SJCRH30 (cell line): ENCODE data around the gene TBX20. TPM values are rescaled to one million over a fixed set of nuclear protein-coding genes. Genes with fewer than 3 reads are reported as not detected.
A peak's percentile ranks its signal among the peaks of the same experiment; 100 is the strongest.

Experiments
- DNase-seq, 2 experiments: peaks; one replicate each; pipeline ENCODE4 v3.0.0-alpha.2; 2015 to 2020
- H3K27ac ChIP-seq: fragments of 250-450 bp; sonication (Bioruptor Pico); 2 replicates; pipeline ENCODE4 v1.5.1; 2020; ENCODE audit warnings: mild to moderate bottlenecking, moderate library complexity
- H3K27me3 ChIP-seq: fragments of 250-450 bp; sonication (Bioruptor Pico); 2 replicates; pipeline ENCODE4 v1.5.1; 2020; ENCODE audit warnings: mild to moderate bottlenecking, moderate library complexity
- H3K36me3 ChIP-seq: fragments of 250-450 bp; sonication (Bioruptor Pico); 2 replicates; pipeline ENCODE4 v1.5.1; 2020; ENCODE audit warnings: mild to moderate bottlenecking, moderate library complexity
- H3K4me1 ChIP-seq: fragments of 250-450 bp; sonication (Bioruptor Pico); 2 replicates; pipeline ENCODE4 v1.5.1; 2020; ENCODE audit warnings: mild to moderate bottlenecking, moderate library complexity
- H3K4me3 ChIP-seq: fragments of 250-450 bp; sonication (Bioruptor Pico); 2 replicates; pipeline ENCODE4 v1.5.1; 2020; ENCODE audit warnings: mild to moderate bottlenecking, moderate library complexity
- H3K9me3 ChIP-seq: fragments of 250-450 bp; sonication (Bioruptor Pico); replicated peaks from 2 replicates; pipeline ENCODE4 v1.5.1; 2020; ENCODE audit warnings: mild to moderate bottlenecking, moderate library complexity
- total RNA-seq: library from RNA; depleted of rRNA; stranded (reverse); fragments of >200 nt; shearing (Covaris generic); gene quantifications from 2 replicates; pipeline ENCODE4 v1.2.3, GENCODE V29; 2014; rRNA removed

TBX20 gene, protein sequence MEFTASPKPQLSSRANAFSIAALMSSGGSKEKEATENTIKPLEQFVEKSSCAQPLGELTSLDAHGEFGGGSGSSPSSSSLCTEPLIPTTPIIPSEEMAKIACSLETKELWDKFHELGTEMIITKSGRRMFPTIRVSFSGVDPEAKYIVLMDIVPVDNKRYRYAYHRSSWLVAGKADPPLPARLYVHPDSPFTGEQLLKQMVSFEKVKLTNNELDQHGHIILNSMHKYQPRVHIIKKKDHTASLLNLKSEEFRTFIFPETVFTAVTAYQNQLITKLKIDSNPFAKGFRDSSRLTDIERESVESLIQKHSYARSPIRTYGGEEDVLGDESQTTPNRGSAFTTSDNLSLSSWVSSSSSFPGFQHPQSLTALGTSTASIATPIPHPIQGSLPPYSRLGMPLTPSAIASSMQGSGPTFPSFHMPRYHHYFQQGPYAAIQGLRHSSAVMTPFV
- total RNA-seq, result 2.0 and 2.6 TPM in 2 replicates

DNA sequence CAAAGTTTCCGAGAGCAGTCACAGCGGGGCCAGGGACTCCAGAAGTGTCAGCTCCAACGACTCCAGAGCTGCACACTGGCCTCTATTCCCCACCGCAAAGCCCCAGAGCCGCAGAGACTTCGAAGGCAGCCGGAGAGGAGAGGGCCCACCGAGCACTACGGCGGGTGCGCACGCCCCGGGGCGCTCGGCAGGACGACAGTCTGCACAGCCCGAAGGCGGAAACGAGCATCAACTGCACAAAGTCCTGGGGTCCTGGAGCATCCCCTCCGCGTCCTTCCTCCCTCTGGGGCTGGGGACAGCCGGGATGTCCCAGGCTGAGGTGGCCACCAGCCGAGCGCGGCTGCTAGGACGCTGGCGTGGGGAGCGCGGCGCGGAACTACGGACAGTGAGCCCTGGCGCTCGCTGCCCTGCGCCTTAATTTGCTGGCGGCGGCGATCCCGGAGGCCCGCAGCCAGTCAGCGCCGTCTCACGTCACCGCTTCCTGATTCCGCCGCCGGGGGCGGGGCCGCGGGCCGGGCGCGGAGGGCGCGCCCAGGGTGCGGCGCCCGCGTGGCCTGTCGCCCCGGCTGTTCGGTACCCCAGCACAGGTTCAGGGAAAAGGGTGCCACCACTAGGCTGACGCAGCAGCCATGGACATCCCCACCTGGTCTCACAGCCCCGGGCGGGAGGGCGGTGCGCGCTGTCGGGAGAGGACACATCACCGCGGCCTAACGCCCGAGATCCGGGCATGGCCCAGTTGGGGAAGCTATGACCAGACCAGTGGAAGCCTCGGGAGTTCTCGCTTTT is at the start of gene TBX20:
Gene TBX20 (minus strand): TSS at position 391 of the 786 bp plus-strand sequence. CDS start 480 bp downstream, outside the sequence.
- H3K27ac ChIP-seq, result no peak within 1 kb of the TSS
- peak; percentile 48 to 67 for DNase-seq
- H3K27me3 ChIP-seq, result peaks cover 9% of the 10 kb centered on the region; the same call in 1 of the 2 replicates
- H3K36me3 ChIP-seq, result no peaks in the 10 kb centered on the region
- H3K9me3 ChIP-seq, result no peaks in the 10 kb centered on the region
- peak within 1 kb of the TSS; percentile 65 for H3K4me3 ChIP-seq
- H3K4me1 ChIP-seq, result no peaks in the 10 kb centered on the region

DNA sequence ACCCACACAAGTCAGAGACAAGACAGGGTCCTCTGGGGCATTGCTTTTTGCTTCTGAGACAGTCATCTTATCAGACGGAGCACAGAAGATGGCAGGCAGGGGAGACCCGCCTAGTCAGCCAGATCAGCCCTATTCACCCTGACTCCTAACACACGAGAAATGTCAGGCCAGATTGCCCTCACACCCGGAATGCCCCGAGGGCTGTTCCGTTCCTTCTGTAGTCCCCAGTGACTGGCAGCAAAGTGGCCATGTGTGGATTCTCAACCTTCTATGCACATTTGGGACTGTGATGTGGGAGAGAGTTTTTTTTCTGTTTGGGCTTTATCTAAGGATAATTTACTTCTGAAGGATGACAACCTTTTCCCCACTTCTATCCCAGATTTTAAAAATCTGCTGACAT is 35.5 kb upstream of the TBX20 start:
- DNase-seq, result no peak
- Histone ChIP-seq H3K4me3 (no peak overlapping the region), H3K27ac (no peak overlapping the region), H3K9me3 (no peaks in the 10 kb centered on the region), H3K36me3 (no peaks in the 10 kb centered on the region), H3K27me3 (peaks cover 7% of the 10 kb centered on the region), H3K4me1 (no peaks in the 10 kb centered on the region)

DNA sequence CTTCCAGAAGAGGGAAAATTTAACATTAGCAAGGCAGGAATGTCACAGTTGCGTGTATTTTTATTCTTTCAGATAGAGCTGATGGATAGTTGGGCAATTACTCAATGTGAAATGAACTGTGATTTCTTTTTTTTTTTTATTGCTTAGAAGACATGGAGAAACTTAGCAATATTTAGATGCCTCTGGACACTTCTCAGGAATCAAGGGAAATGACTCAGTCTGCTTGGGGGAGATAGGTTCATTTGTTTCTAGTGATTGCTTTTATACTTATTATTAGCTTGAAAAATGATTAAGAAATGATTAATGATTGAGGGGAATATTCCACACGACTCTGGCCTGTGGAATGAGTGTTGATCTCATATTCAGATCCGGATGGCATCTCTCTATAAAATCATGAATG is 33.1 kb upstream of the TBX20 start:
- Histone ChIP-seq H3K4me3 (no peak overlapping the region), H3K36me3 (no peaks in the 10 kb centered on the region), H3K27ac (no peak overlapping the region), H3K27me3 (peaks cover 13% of the 10 kb centered on the region), H3K9me3 (no peaks in the 10 kb centered on the region), H3K4me1 (no peaks in the 10 kb centered on the region)
- DNase-seq, result no peak

DNA sequence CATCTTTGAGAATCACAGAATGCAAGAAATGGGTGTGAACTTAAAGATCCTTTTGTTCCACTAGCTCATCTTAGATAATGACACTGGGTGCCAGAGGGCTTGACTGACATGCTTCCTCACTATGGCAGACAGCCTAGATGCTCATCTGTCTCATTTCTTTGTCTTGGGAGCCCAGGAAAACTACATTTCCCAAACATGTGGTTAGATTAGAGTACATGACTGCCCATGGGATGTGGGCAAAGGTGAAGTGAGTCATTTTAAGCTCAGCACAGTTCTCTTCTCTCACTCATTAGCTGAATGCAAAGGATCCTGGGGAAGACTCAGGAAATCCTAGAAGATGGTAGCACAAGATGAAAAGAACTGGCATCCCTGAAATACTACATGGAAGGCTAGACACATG is 32.5 kb upstream of the TBX20 start:
- Histone ChIP-seq H3K36me3 (no peaks in the 10 kb centered on the region), H3K27me3 (peaks cover 13% of the 10 kb centered on the region), H3K9me3 (no peaks in the 10 kb centered on the region), H3K27ac (no peak overlapping the region), H3K4me3 (no peak overlapping the region), H3K4me1 (no peaks in the 10 kb centered on the region)
- no peak for DNase-seq

DNA sequence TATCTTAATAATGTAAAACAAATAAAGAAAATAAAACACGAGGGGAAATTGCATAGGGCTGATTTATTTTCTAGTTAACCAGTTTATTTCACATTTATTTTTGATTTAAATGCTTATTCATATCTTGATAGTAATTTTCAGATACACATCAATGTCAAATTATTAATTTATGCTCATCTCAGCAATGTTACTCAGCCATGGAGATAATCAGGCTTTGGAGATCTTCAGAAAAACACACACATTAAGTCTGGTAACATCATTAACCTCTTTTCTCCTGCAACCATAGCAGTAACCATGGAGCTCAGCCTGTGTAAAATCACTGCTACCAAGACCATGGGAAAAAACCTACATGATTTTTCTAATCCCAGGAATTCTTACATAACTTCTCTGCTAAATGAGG is 31.9 kb upstream of the TBX20 start:
- Histone ChIP-seq H3K4me3 (no peak overlapping the region), H3K27ac (no peak overlapping the region), H3K4me1 (no peaks in the 10 kb centered on the region), H3K36me3 (no peaks in the 10 kb centered on the region), H3K27me3 (peaks cover 13% of the 10 kb centered on the region), H3K9me3 (no peaks in the 10 kb centered on the region)
- no peak for DNase-seq

DNA sequence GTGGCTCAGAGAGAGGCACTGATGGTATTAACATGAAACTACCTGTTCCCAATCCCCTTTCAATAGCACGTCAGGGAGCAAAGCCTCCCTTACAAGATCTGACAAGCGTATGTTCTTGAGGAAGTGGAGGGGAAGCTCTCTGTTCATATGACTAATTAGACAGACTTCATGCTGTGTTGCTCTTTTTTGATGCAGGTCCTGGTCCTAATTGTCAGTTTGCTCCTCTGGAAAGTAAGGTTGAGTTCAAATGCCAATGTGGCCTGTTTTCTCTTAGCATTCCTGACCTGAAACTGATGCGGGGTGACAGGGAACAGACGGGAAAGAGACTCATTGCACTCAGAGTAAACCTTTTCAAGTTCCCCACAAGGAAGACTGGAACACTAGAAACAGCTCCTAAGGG is 27.0 kb upstream of the TBX20 start:
- Histone ChIP-seq H3K4me3 (no peak overlapping the region), H3K27ac (no peak overlapping the region), H3K4me1 (no peaks in the 10 kb centered on the region), H3K9me3 (no peaks in the 10 kb centered on the region), H3K36me3 (no peaks in the 10 kb centered on the region), H3K27me3 (peaks cover 13% of the 10 kb centered on the region)
- DNase-seq, result no peak

DNA sequence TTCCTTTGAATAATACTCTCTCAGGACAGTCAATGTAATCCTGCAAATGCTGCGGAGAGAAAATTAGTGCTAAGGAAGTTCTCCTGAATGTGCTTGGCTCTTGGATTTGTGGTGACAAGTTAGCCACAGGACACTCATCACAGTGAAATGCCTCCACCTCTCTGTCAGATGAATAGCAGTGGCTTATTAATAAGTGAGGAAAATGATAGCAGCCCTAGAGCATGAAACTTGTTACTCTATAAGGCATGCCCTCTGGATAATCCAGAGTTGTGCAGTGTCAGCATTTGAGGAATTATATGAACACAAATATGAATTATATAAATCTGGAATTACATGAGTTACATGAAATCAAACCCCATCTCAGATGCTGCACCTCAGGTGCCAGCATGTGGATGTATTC is 23.5 kb upstream of the TBX20 start:
- no peaks in the 10 kb centered on the region for H3K4me1 ChIP-seq
- no peak overlapping the region for H3K27ac ChIP-seq
- no peak overlapping the region for H3K4me3 ChIP-seq
- H3K36me3 ChIP-seq, result no peaks in the 10 kb centered on the region
- H3K27me3 ChIP-seq, result no peaks in the 10 kb centered on the region; the same call in none of the 2 replicates
- no peak for DNase-seq
- no peaks in the 10 kb centered on the region for H3K9me3 ChIP-seq

DNA sequence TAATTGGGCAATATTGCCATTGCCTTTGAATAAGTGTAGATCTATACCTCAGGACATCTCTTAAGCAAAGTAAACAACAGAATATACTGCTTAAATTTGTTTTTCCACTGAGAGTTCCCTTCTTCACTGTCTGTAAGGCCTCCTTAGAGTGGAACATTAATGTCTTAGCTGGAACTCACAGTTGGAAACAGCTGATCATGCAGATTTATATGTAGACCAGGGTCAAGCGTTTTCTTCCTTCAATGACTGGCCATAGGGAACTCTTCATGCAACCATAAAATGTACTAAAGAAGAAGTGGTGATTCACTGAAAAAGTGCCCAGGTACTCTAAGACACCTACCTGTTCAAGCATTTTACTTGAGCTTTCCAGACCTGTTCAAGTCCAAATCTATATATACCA is 18.3 kb upstream of the TBX20 start:
- Histone ChIP-seq H3K27me3 (no peaks in the 10 kb centered on the region; the same call in 1 of the 2 replicates), H3K4me3 (no peak overlapping the region), H3K27ac (no peak overlapping the region), H3K4me1 (no peaks in the 10 kb centered on the region), H3K9me3 (no peaks in the 10 kb centered on the region), H3K36me3 (no peaks in the 10 kb centered on the region)
- DNase-seq, result no peak

DNA sequence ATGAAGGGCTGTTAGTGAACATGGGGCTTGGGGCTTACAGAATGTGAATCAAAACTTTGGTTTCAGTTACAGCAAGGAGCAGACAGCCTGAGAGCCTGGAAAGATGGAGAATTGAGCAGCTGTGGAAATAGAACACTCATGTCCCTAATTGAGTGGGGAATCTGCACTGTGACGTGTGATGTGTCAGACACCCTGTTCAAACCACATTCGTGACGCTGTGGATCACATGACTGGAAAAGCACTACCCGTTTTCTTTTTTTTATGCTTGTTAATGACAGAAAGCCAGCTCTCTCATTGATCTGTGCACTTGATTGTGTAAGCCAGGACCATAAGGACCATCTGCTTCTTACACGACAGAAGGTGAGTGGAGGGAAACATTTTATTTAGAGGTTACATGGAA is 15.1 kb upstream of the TBX20 start:
- DNase-seq, result peak in 1 of 2 experiments; percentile 49
- no peaks in the 10 kb centered on the region for H3K36me3 ChIP-seq
- H3K9me3 ChIP-seq, result no peaks in the 10 kb centered on the region
- H3K4me3 ChIP-seq, result no peak overlapping the region
- no peaks in the 10 kb centered on the region for H3K4me1 ChIP-seq
- no peak overlapping the region for H3K27ac ChIP-seq
- H3K27me3 ChIP-seq, result no peaks in the 10 kb centered on the region

DNA sequence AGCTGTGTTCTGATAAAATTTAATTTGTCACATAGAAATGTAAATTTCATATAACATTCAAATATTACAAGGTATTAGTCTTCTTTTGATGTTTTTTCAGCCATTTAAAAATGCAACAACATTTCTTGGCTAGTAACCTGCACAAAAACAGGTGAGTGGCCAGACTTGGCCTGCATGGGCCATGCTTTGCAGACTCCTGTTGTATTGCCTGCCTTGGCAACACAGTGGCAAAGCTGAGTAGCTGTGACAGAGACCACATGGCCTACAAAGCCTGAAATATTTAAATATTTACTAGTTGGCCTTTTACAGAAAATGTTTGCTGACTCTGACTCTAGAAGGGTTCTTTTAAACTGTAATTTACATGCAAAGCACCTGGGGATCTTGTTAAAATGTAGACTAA is 13.5 kb upstream of the TBX20 start:
- Histone ChIP-seq H3K9me3 (no peaks in the 10 kb centered on the region), H3K36me3 (no peaks in the 10 kb centered on the region), H3K4me3 (no peak overlapping the region), H3K4me1 (no peaks in the 10 kb centered on the region), H3K27me3 (no peaks in the 10 kb centered on the region), H3K27ac (no peak overlapping the region)
- no peak for DNase-seq

DNA sequence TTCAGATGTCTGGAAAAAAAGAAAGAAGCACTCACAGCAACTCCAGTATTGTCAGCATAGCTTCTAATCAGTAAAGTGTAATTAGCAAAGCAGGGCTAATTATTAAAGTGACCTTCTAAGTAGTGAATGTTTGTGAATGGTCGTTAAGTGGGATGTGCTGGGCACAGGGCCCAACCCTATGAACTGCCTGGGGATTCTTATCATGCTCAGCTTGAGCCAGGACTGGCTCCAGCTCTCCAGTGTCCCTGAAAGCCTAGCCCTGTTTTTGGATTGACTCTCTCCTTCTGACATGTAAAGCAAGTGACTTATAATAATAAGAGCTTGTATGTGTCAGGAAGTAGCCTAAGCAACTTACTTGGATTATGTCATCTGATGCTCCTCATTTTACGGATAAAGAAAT is 9.5 kb upstream of the TBX20 start:
- H3K4me3 ChIP-seq, result no peak overlapping the region
- H3K27me3 ChIP-seq, result peaks cover 7% of the 10 kb centered on the region; the same call in 1 of the 2 replicates
- no peak overlapping the region for H3K27ac ChIP-seq
- DNase-seq, result no peak
- no peaks in the 10 kb centered on the region for H3K4me1 ChIP-seq
- no peaks in the 10 kb centered on the region for H3K36me3 ChIP-seq
- no peaks in the 10 kb centered on the region for H3K9me3 ChIP-seq

DNA sequence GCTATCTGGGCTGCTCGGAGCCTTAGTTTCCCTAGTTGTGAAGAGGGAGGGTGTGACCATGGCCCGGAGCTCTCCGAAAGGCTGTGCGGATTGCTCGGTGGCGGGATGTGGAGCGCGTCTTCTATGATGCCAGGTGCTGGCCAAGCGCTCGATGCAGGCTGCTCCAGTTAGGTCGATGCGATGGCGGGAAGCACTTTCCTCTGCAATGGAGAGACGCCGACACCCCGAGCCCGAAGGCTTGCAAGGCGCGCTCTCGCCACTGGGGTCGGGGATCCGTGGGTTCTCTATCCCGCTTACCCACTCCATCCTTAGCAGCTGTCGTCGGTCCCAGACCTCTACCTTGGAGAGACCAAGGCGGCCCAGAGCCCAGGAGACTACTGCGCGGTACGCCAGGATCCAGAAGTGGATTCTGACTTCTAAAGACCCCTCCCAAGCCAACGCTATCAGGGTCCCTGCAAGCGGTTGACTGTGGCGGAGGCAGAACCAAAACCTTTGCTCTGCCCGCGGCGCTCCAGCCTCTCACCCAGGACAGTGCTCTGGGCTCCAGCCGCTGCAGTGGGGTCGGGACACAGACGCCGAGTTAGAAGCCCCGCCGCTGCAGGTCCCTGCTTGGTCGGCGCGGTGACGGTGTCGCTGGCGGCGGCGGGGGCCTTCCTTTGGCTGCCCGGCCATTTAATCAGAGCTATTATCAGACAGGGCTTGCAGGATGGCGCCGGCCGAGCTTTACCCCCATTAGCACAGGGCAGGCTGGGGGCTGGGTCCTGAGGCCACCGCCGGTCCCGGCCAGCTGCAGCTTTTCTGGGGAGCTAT is 7.8 kb upstream of the TBX20 start:
- Histone ChIP-seq H3K27ac (no peak overlapping the region), H3K9me3 (no peaks in the 10 kb centered on the region), H3K4me1 (no peaks in the 10 kb centered on the region), H3K36me3 (no peaks in the 10 kb centered on the region), H3K4me3 (no peak overlapping the region), H3K27me3 (peaks cover 7% of the 10 kb centered on the region; the same call in 1 of the 2 replicates)
- DNase-seq, result no peak

DNA sequence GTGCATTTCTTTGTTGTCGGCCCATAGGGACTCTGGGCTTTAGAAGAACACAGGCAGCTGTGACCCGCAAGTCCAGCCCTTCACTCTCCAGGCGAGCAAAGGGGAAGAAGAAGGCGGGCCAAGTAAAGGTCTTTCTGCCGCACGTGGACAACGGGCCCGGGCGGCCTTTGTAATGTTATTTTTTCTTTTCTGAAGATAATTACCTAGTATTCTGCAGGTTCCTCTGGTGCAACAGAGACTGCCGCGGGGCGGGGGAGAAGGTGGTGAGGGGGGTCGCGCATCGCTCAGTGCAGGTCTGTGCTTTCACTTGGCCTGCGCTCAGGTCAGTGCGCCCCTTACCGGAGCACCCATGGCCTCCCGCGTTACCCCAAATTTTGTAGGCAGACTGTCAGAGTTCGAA is 7.1 kb upstream of the TBX20 start:
- no peak for DNase-seq
- no peak overlapping the region for H3K4me3 ChIP-seq
- H3K27me3 ChIP-seq, result peaks cover 7% of the 10 kb centered on the region
- H3K4me1 ChIP-seq, result no peaks in the 10 kb centered on the region
- H3K36me3 ChIP-seq, result no peaks in the 10 kb centered on the region
- H3K9me3 ChIP-seq, result no peaks in the 10 kb centered on the region
- no peak overlapping the region for H3K27ac ChIP-seq

DNA sequence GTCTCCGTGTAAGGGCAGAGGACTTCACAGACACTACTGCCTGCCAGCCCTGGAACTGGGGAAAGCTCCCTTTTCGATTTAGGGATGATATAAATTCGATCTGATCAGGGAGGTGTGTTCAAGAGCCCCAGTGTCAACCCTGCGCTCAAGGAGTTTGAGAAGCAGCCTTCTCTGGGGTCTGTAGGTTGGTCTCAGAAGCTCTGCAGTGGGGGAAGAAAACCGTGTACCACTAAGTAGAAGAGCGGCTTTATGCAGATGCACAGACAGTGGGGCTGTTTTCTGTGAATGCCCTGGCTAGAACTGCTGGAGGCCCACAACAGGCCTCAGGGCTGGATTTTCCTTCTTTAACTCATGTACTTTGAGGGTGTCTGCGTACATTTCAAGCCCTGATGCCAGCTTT is 6.3 kb upstream of the TBX20 start:
- no peaks in the 10 kb centered on the region for H3K36me3 ChIP-seq
- no peak for DNase-seq
- no peak overlapping the region for H3K4me3 ChIP-seq
- H3K9me3 ChIP-seq, result no peaks in the 10 kb centered on the region
- no peak overlapping the region for H3K27ac ChIP-seq
- no peaks in the 10 kb centered on the region for H3K4me1 ChIP-seq
- H3K27me3 ChIP-seq, result peaks cover 11% of the 10 kb centered on the region

DNA sequence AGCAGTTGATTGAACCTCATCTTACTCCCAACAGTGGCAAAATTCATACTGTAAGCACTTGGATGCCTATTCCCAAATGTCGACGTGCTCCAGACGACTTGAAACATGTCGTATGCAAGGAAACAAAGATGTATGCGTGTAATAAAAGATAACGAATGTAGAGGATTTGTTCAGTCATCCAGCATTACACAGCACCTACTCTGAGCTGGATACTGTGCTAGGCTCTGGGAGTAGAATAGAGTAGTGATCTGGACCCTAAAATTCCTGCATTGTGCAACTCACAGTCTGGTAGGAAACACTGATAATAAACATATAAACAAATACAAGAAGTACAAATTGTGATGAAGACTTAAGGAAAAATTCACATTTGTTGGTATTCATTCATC is 5.6 kb upstream of the TBX20 start:
- Histone ChIP-seq H3K4me3 (no peak overlapping the region), H3K4me1 (no peaks in the 10 kb centered on the region), H3K9me3 (no peaks in the 10 kb centered on the region), H3K27me3 (peaks cover 11% of the 10 kb centered on the region), H3K27ac (no peak overlapping the region), H3K36me3 (no peaks in the 10 kb centered on the region)
- no peak for DNase-seq
